HepG2 (cell line): ENCODE measurements around the gene LAMB3. TPM values are rescaled to one million over a fixed set of nuclear protein-coding genes. Genes with fewer than 3 reads are reported as not detected.

Experiments used
- ATAC-seq: fragments of 200-7000 bp; cut with Tn5 transposase; 3 replicates; pipeline ENCODE4 v1.9.1; 2020; ENCODE audit warnings: mild to moderate bottlenecking, moderate library complexity
- BruUV-seq: library from RNA; stranded (reverse); fragments of 400-500 nt; replicated peaks from 2 replicates; lab custom pipeline; 2021; lab: Mats Ljungman, UMichigan
- CTCF ChIA-PET: fragments of 300-600 bp; formaldehyde crosslinking; extraction: SDS; loops from one replicate; lab custom pipeline; 2021; ENCODE audit warnings: low total read pairs, inconsistent platforms, low intra/inter-chr PET ratio; lab: Yijun Ruan, JAX
- POLR2A ChIA-PET: fragments of 350-600 bp; sonication (Branson Sonifier 250); formaldehyde crosslinking; loops from one replicate; lab custom pipeline; 2020; ENCODE audit warnings: antibody characterized with exemption, inconsistent platforms; lab: Yijun Ruan, JAX
- DNase-seq: peaks from one replicate; pipeline ENCODE4 v3.0.0-alpha.2; 2015; ENCODE audit warnings: low spot score
- FAIRE-seq: peaks from 3 replicates; lab custom pipeline; 2011; peaks lifted over from hg19 to GRCh38; lab: Jason Lieb, UNC
- H2AFZ ChIP-seq: one replicate; pipeline ENCODE4 v1.6.1; 2011; ENCODE audit warnings: low read length, inconsistent platforms
- H3K27ac ChIP-seq: fragments of 300-600 bp; 3 replicates; pipeline ENCODE4 v1.8.0; 2011; ENCODE audit warnings: mixed run types, mild to moderate bottlenecking, mixed read lengths, low read length, inconsistent platforms; ENCODE audit not compliant: insufficient read depth; ENCODE audit errors: extremely low read length
- H3K27me3 ChIP-seq, 2 experiments: fragments of 200-600 bp in 1 of 2; 2 replicates in 1 of 2; 3 replicates in 1 of 2; pipeline versions ENCODE4 v1.6.0 to v1.8.0; 2011; ENCODE audit warnings: low read length in 2 of 2, mild to moderate bottlenecking in 2 of 2, moderate library complexity in 2 of 2, inconsistent platforms in 1 of 2; ENCODE audit not compliant: insufficient read depth in 2 of 2, control insufficient read depth in 1 of 2
- H3K36me3 ChIP-seq, 2 experiments: fragments of 200-600 bp in 1 of 2; replicated peaks in 1 of 2; 2 replicates in 1 of 2; 3 replicates in 1 of 2; pipeline versions ENCODE4 v1.5.1 to v1.8.0; 2011; ENCODE audit warnings: low read length in 2 of 2, inconsistent platforms in 1 of 2; ENCODE audit not compliant: insufficient read depth in 2 of 2, control insufficient read depth in 1 of 2
- H3K4me1 ChIP-seq: 2 replicates; pipeline ENCODE4 v1.5.1; 2012; ENCODE audit warnings: low read length, inconsistent platforms; ENCODE audit not compliant: insufficient read depth
- H3K4me2 ChIP-seq: 2 replicates; pipeline ENCODE4 v1.6.0; 2011; ENCODE audit warnings: low read depth, low read length, inconsistent platforms
- H3K4me3 ChIP-seq, 3 experiments: fragments of 200-600 bp in 1 of 3; sonication (generic), shearing (Covaris generic) in 1 of 3; replicated peaks in 1 of 3; 2 replicates each; pipeline ENCODE4 v1.5.1; 2011 to 2016; ENCODE audit warnings: low read length in 3 of 3, inconsistent platforms in 2 of 3, low read depth in 2 of 3, mild to moderate bottlenecking in 2 of 3, control low read depth in 1 of 3, mixed read lengths in 1 of 3; ENCODE audit not compliant: insufficient read depth in 1 of 3
- H3K79me2 ChIP-seq: one replicate; pipeline ENCODE4 v1.6.1; 2011; ENCODE audit warnings: low read length, inconsistent platforms; ENCODE audit not compliant: insufficient read depth
- H3K9ac ChIP-seq: 2 replicates; pipeline ENCODE4 v1.6.0; 2011; ENCODE audit warnings: mild to moderate bottlenecking, low read depth, low read length, inconsistent platforms; ENCODE audit not compliant: insufficient read depth
- H3K9me3 ChIP-seq: 2 replicates; pipeline ENCODE4 v1.5.1; 2012; ENCODE audit warnings: mild to moderate bottlenecking, low read length
- H4K20me1 ChIP-seq: 2 replicates; pipeline ENCODE4 v1.6.0; 2011; ENCODE audit warnings: inconsistent platforms, mild to moderate bottlenecking, low read length, moderate library complexity; ENCODE audit not compliant: insufficient read depth
- ATRX ChIP-seq: sonication (generic); formaldehyde crosslinking; IDR thresholded peaks from 2 replicates; pipeline ENCODE4 v1.4.0; 2020; ENCODE audit warnings: missing genetic modification reagents, borderline replicate concordance
- RBM39 ChIP-seq: fragments of 200-400 bp; formaldehyde crosslinking; IDR thresholded peaks from one replicate; pipeline ENCODE4 v1.6.1; 2018; ENCODE audit warnings: antibody characterized with exemption, mild to moderate bottlenecking, low read depth, low read length; ENCODE audit not compliant: poor library complexity, severe bottlenecking
- ZNF550 ChIP-seq: sonication (generic); formaldehyde crosslinking; IDR thresholded peaks from 2 replicates; pipeline ENCODE4 v1.4.0; 2020; ENCODE audit warnings: mild to moderate bottlenecking, missing genetic modification reagents, borderline replicate concordance
- ZNF792 ChIP-seq: IDR thresholded peaks from 2 replicates; pipeline ENCODE4 v1.6.1; 2016
- WGBS: methylation state at CpG from one replicate; pipeline ENCODE4 v1.1.6; 2017; ENCODE audit warnings: low lambda C conversion rate; 5-methylcytosine and 5-hydroxymethylcytosine counted together
- in situ Hi-C: cut with HindIII; loops from 2 replicates; pipeline ENCODE4 v1.10.0; 2017; ENCODE audit warnings: low pct_unique_long_range_greater_than_20kb; ENCODE audit not compliant: extremely low pct_ligation_motif_present
- intact Hi-C: fragments of 100-400 bp; cut with micrococcal nuclease; formaldehyde crosslinking; loops from one replicate; pipeline ENCODE4 v1.10.0; 2022; ENCODE audit not compliant: unreplicated experiment
- polyA plus RNA-seq, 8 experiments: library from polyadenylated mRNA; depleted of rRNA in 3 of 8; stranded (reverse) in 7 of 8; unstranded in 1 of 8; fragments of >200 nt; fragmentation: Illumina TruSeq in 4 of 8; extraction: Trizol in 4 of 8; gene quantifications; 2 replicates each; pipeline versions ENCODE4 v1.2.1 to v1.2.3, GENCODE V29; 2011 to 2016; ENCODE audit warnings: low read depth in 4 of 8, missing spikeins in 1 of 8, mixed read lengths in 1 of 8; ENCODE audit not compliant: insufficient read depth in 1 of 8
- total RNA-seq, 5 experiments: library from RNA; depleted of rRNA; stranded (reverse); fragments of >200 nt; fragmentation: Illumina TruSeq; extraction: Trizol; gene quantifications; 2 replicates each; pipeline ENCODE4 v1.2.3, GENCODE V29; 2016; ENCODE audit warnings: low read depth in 1 of 5
- TF ChIP-seq, protein P1 (sequence below): sonication (generic); formaldehyde crosslinking; IDR thresholded peaks from 2 replicates; pipeline ENCODE4 v1.4.0; 2020; ENCODE audit warnings: missing genetic modification reagents, mild to moderate bottlenecking, borderline replicate concordance
- TF ChIP-seq, protein P2 (sequence below): sonication (generic); formaldehyde crosslinking; IDR thresholded peaks from 2 replicates; pipeline ENCODE4 v1.9.0; 2021; ENCODE audit warnings: missing genetic modification reagents, mild to moderate bottlenecking, borderline replicate concordance
- TF ChIP-seq, protein P3 (sequence below): IDR thresholded peaks from 2 replicates; pipeline ENCODE4 v1.6.1; 2016; ENCODE audit warnings: mild to moderate bottlenecking
- TF ChIP-seq, protein P4 (sequence below): sonication (generic); formaldehyde crosslinking; IDR thresholded peaks from one replicate; pipeline ENCODE4 v1.5.1; 2020; ENCODE audit warnings: mild to moderate bottlenecking, missing genetic modification reagents; ENCODE audit errors: not compliant biosample characterization

The LAMB3 gene
- total and polyA plus RNA-seq, 2 of the 13 experiments (the other 11 are each of a cell fraction or from before 2014, with no cell fraction given): 0.18 to 0.24 TPM

DNA sequence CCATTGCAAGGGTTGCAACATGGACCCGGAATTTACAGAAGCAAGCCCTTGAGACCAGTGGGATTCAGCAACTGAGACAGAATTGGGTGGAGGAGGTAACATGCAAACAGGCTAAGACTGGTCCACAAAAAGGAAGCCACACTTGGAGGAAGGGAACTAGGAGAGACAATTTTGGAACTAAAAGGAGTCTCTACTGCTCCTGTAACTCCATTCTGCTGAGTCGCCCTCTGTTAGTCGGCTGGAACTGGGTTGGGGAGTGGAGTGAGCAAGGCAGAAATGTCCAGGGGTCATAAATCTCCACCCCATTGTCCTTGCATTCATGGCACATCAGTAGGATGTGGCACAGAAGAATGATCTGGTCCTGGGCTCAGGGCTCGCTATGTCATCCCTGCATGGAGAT lies 5.1 kb downstream of the LAMB3 start:
- no peaks in the 10 kb centered on the region for H3K9me3 ChIP-seq
- H3K4me3 ChIP-seq: no peak overlapping the region
- H4K20me1 ChIP-seq: no peaks in the 10 kb centered on the region
- BruUV-seq: no TSS peak
- no peaks in the 10 kb centered on the region for H3K79me2 ChIP-seq
- FAIRE-seq (no peak), ATAC-seq (no peak), DNase-seq (no peak)
- 55% methylated on average over 4 of the region's 4 CpGs for WGBS
- H2AFZ ChIP-seq: no peak overlapping the region
- H3K36me3 ChIP-seq: no peaks in the 10 kb centered on the region
- POLR2A ChIA-PET: no interaction called here
- in situ Hi-C loops: no loop called here
- H3K9ac ChIP-seq: no peak overlapping the region
- H3K4me1 ChIP-seq: no peaks in the 10 kb centered on the region
- intact Hi-C loops: no loop called here
- CTCF ChIA-PET: interaction anchor here (1.4 kb wide), 1 partner anchor 46 kb away, joined by 4 read pairs; no protein-coding TSS in a partner anchor
- no peak overlapping the region for H3K4me2 ChIP-seq
- H3K27ac ChIP-seq: no peak overlapping the region
- 0 out of 5 replicates have a peak, but pooled peaks cover 0 to 2% of the 10 kb centered on the region in 2 experiments for H3K27me3 ChIP-seq
- TF ChIP-seq, protein P1, sequence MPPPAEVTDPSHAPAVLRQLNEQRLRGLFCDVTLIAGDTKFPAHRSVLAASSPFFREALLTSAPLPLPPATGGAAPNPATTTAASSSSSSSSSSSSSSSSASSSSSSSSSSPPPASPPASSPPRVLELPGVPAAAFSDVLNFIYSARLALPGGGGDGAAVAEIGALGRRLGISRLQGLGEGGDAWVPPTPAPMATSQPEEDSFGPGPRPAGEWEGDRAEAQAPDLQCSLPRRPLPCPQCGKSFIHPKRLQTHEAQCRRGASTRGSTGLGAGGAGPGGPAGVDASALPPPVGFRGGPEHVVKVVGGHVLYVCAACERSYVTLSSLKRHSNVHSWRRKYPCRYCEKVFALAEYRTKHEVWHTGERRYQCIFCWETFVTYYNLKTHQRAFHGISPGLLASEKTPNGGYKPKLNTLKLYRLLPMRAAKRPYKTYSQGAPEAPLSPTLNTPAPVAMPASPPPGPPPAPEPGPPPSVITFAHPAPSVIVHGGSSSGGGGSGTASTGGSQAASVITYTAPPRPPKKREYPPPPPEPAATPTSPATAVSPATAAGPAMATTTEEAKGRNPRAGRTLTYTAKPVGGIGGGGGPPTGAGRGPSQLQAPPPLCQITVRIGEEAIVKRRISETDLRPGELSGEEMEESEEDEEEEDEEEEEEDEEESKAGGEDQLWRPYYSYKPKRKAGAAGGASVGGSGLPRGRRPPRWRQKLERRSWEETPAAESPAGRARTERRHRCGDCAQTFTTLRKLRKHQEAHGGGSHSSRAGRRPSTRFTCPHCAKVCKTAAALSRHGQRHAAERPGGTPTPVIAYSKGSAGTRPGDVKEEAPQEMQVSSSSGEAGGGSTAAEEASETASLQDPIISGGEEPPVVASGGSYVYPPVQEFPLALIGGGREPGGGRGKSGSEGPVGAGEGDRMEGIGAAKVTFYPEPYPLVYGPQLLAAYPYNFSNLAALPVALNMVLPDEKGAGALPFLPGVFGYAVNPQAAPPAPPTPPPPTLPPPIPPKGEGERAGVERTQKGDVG (CRISPR knock-in tag): no peak
- TF ChIP-seq, protein P2, sequence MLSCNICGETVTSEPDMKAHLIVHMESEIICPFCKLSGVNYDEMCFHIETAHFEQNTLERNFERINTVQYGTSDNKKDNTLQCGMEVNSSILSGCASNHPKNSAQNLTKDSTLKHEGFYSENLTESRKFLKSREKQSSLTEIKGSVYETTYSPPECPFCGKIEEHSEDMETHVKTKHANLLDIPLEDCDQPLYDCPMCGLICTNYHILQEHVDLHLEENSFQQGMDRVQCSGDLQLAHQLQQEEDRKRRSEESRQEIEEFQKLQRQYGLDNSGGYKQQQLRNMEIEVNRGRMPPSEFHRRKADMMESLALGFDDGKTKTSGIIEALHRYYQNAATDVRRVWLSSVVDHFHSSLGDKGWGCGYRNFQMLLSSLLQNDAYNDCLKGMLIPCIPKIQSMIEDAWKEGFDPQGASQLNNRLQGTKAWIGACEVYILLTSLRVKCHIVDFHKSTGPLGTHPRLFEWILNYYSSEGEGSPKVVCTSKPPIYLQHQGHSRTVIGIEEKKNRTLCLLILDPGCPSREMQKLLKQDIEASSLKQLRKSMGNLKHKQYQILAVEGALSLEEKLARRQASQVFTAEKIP (CRISPR knock-in tag): no peak
- TF ChIP-seq ATRX: no peak
- TF ChIP-seq, protein P3, sequence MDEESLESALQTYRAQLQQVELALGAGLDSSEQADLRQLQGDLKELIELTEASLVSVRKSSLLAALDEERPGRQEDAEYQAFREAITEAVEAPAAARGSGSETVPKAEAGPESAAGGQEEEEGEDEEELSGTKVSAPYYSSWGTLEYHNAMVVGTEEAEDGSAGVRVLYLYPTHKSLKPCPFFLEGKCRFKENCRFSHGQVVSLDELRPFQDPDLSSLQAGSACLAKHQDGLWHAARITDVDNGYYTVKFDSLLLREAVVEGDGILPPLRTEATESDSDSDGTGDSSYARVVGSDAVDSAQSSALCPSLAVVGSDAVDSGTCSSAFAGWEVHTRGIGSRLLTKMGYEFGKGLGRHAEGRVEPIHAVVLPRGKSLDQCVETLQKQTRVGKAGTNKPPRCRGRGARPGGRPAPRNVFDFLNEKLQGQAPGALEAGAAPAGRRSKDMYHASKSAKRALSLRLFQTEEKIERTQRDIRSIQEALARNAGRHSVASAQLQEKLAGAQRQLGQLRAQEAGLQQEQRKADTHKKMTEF: no peak
- TF ChIP-seq, protein P4, sequence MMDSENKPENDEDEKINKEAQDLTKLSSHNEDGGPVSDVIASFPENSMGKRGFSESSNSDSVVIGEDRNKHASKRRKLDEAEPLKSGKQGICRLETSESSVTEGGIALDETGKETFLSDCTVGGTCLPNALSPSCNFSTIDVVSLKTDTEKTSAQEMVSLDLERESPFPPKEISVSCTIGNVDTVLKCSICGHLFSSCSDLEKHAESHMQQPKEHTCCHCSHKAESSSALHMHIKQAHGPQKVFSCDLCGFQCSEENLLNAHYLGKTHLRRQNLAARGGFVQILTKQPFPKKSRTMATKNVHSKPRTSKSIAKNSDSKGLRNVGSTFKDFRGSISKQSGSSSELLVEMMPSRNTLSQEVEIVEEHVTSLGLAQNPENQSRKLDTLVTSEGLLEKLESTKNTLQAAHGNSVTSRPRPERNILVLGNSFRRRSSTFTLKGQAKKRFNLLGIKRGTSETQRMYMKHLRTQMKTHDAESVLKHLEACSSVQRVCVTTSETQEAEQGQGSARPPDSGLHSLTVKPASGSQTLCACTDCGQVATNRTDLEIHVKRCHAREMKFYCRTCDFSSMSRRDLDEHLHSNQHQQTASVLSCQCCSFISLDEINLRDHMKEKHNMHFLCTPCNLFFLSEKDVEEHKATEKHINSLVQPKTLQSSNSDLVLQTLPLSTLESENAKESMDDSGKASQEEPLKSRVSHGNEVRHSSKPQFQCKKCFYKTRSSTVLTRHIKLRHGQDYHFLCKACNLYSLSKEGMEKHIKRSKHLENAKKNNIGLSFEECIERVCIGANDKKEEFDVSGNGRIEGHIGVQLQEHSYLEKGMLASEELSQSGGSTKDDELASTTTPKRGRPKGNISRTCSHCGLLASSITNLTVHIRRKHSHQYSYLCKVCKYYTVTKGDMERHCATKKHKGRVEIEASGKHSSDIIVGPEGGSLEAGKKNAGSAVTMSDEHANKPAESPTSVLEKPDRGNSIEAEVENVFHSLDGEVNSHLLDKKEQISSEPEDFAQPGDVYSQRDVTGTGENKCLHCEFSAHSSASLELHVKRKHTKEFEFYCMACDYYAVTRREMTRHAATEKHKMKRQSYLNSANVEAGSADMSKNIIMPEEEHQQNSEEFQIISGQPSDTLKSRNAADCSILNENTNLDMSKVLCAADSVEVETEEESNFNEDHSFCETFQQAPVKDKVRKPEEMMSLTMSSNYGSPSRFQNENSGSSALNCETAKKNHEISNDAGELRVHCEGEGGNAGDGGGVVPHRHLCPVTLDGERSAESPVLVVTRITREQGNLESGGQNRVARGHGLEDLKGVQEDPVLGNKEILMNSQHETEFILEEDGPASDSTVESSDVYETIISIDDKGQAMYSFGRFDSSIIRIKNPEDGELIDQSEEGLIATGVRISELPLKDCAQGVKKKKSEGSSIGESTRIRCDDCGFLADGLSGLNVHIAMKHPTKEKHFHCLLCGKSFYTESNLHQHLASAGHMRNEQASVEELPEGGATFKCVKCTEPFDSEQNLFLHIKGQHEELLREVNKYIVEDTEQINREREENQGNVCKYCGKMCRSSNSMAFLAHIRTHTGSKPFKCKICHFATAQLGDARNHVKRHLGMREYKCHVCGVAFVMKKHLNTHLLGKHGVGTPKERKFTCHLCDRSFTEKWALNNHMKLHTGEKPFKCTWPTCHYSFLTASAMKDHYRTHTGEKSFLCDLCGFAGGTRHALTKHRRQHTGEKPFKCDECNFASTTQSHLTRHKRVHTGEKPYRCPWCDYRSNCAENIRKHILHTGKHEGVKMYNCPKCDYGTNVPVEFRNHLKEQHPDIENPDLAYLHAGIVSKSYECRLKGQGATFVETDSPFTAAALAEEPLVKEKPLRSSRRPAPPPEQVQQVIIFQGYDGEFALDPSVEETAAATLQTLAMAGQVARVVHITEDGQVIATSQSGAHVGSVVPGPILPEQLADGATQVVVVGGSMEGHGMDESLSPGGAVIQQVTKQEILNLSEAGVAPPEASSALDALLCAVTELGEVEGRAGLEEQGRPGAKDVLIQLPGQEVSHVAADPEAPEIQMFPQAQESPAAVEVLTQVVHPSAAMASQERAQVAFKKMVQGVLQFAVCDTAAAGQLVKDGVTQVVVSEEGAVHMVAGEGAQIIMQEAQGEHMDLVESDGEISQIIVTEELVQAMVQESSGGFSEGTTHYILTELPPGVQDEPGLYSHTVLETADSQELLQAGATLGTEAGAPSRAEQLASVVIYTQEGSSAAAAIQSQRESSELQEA (CRISPR knock-in tag): no peak
- no peak for TF ChIP-seq ZNF550 (CRISPR knock-in tag)
- no peak for TF ChIP-seq ZNF792
- no peak for TF ChIP-seq RBM39
